HG03095 (cell line): Measurements from ENCODE around the gene TUBB.
"Not testable (repeated sequence)": the region's sequence is repeated elsewhere in the genome, so short reads cannot be mapped to it uniquely, and the experiment has no call there.

Experiments
- ATAC-seq: cut with Tn5 transposase; IDR thresholded peaks from one replicate; pipeline ENCODE4 v1.9.1; 2021; ENCODE audit warnings: moderate library complexity; ENCODE audit not compliant: unreplicated experiment

The TUBB gene

GRCh38 chr6:30759575-30760239 is 39.6 kb downstream of the TUBB start:
- no peak for ATAC-seq

GRCh38 chr6:30760549-30760948 is 40.4 kb downstream of the TUBB start:
- ATAC-seq, result no peak

GRCh38 chr6:30761791-30762429 is 41.8 kb downstream of the TUBB start:
- no peak for ATAC-seq

GRCh38 chr6:30763155-30763617 is 43.0 kb downstream of the TUBB start:
- ATAC-seq, result no peak

GRCh38 chr6:30763618-30764489 is 43.7 kb downstream of the TUBB start:
- no peak for ATAC-seq

- not testable (repeated sequence) for ATAC-seq
These were observed 44.4 kb downstream of the TUBB start for GRCh38 chr6:30764490-30765043.

- ATAC-seq, result not testable (repeated sequence)
These were observed 45.3 kb downstream of the TUBB start for GRCh38 chr6:30765495-30765894.

GRCh38 chr6:30766461-30767157 is 46.5 kb downstream of the TUBB start:
- no peak for ATAC-seq

GRCh38 chr6:30767158-30767943 is 47.2 kb downstream of the TUBB start:
- ATAC-seq, result peak; percentile 57

- no peak for ATAC-seq
These were observed 47.8 kb downstream of the TUBB start for GRCh38 chr6:30767944-30768301.

GRCh38 chr6:30768634-30769087 is 48.5 kb downstream of the TUBB start:
- ATAC-seq, result no peak

- ATAC-seq, result no peak
These were observed 49.1 kb downstream of the TUBB start for GRCh38 chr6:30769088-30769852.

- ATAC-seq, result no peak
These were observed 49.8 kb downstream of the TUBB start for GRCh38 chr6:30769853-30770524.

GRCh38 chr6:30770592-30770991 is 50.4 kb downstream of the TUBB start:
- no peak for ATAC-seq

- ATAC-seq, result no peak
These were observed 54.5 kb downstream of the TUBB start for GRCh38 chr6:30774701-30775100.
